ENCODE data around the gene SH2B3.

DNA sequence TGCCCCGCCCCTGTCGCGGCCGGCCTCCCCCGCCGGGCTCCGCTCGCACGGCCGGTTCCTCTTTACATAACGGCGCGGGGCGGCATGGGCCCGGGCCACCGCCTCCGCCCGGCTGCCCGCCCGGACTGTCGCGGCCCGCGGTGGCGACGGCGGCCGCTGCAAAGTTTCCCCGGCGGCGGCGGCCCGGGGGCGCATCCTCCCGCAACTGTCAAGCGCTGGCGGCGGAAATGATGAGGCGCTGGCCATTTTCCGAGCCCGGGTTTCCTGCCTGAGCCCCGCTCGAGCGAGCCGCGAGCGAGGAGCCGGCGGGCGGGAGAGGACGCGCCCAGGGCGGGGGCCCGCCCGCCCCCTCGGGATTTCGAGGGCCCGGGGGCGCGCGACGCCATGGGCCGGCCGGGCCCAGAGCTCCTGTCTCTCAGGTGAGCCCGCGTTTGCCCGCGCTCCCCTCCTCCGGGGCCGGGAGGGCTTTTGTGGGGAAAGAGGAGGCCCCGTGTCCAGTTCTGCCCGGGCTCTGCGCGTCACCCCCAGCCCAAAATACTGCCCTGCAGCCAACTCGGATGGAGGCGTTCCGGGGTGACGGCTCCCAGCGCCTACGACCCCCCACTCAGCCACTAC, at the start of gene SH2B3:
- TF ChIP-seq CTCF (IDR thresholded peaks at IDR 0.05), result no peak
- no peak for TF ChIP-seq EZH2 (IDR thresholded peaks at IDR 0.05)
- TF ChIP-seq EZH2phosphoT487 (IDR thresholded peaks at IDR 0.05), result no peak
